B cell (primary cell): ENCODE measurements around the gene NUCB2.

Experiments
- CTCF ChIP-seq: fragments of 200-600 bp; IDR thresholded peaks from one replicate; pipeline ENCODE4 v1.8.0; 2022; ENCODE audit warnings: antibody characterized with exemption, mild to moderate bottlenecking
- EZH2 ChIP-seq: IDR thresholded peaks from 2 replicates; pipeline ENCODE4 v1.6.1; 2012; ENCODE audit warnings: borderline replicate concordance, low read depth, mild to moderate bottlenecking, moderate library complexity, low read length; ENCODE audit not compliant: insufficient read depth, poor library complexity, severe bottlenecking

DNA sequence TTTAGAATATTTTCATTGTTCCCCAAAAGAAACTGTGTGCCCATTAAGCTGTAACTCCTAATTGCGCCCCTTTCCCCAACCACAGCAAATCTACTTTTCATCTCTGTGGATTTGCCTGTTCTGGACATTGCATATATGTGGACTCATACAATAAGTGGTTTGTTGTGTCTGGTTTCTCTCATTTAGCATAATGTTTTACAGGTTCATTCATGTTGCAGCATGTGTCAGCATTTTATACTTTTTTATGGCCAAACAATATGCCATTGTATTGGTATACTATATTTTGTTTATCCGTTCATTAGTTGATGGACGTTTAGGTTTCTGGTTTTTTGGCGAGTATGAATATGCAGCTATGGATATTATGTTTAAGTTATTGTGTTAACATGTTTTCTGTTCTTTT is 23.8 kb downstream of the NUCB2 start:
- TF ChIP-seq CTCF (no peak), EZH2 (no peak)
